22Rv1 (cell line): ENCODE results near the gene RPRD2.
"Not testable (repeated sequence)": the region's sequence is repeated elsewhere in the genome, so short reads cannot be mapped to it uniquely, and the experiment has no call there.

Source experiments
- CTCF ChIP-seq: fragments of 450-650 bp; IDR thresholded peaks from 2 replicates; pipeline ENCODE4 v1.5.1; 2017; ENCODE audit warnings: mild to moderate bottlenecking
- ZFX ChIP-seq: fragments of 450-650 bp; IDR thresholded peaks from 2 replicates; pipeline ENCODE4 v1.6.1; 2017; ENCODE audit warnings: antibody characterized with exemption, borderline replicate concordance

- not testable (repeated sequence) for TF ChIP-seq CTCF, ZFX
Measured at GRCh38 chr1:150395115-150395514, 31.2 kb downstream of the RPRD2 start.
